Body of pancreas (tissue), 4 donors: Measurements from ENCODE around the gene ESRRB.

Experiments
- CTCF ChIP-seq, 7 experiments: fragments of 450-650 bp in 4 of 7; fragments of 200-600 bp in 3 of 7; sonication (generic) in 3 of 7; IDR thresholded peaks; one replicate each; pipeline ENCODE4 v1.5.1; 2016 to 2019; ENCODE audit warnings: antibody characterized with exemption in 7 of 7
- POLR2A ChIP-seq, 3 donors: fragments of 450-650 bp; IDR thresholded peaks; one replicate each; pipeline ENCODE4 v1.6.1; 2016; ENCODE audit warnings: antibody characterized with exemption in 3 of 3, mild to moderate bottlenecking in 2 of 3

GRCh38 chr14:76346391-76347160 lies 29.4 kb upstream of the ESRRB start:
- TF ChIP-seq CTCF (IDR thresholded peaks at IDR 0.05) (no peak), POLR2A (IDR thresholded peaks at IDR 0.05) (no peak)
